Fibroblast of the aortic adventitia (primary cell): Measurements from ENCODE around the gene SV2B. TPM values are rescaled to one million over a fixed set of nuclear protein-coding genes. Genes with fewer than 3 reads are reported as not detected.

ENCODE experiments used
- DNase-seq: peaks from one replicate; pipeline ENCODE4 v3.0.0-alpha.2; 2010; ENCODE audit warnings: low read depth
- H3K4me3 ChIP-seq: 2 replicates; pipeline ENCODE4 v1.5.1; 2011; ENCODE audit warnings: low read depth, mild to moderate bottlenecking, control low read depth, low read length, moderate library complexity
- CTCF ChIP-seq: IDR thresholded peaks from 2 replicates; pipeline ENCODE4 v1.5.1; 2011; ENCODE audit warnings: mild to moderate bottlenecking, low read length, control low read depth, inconsistent platforms; ENCODE audit not compliant: insufficient read depth
- total RNA-seq: library from RNA; depleted of rRNA; stranded (reverse); fragments of >200 nt; gene quantifications from 2 replicates; pipeline ENCODE4 v1.2.3, GENCODE V29; 2012; ENCODE audit warnings: low replicate concordance

SV2B gene
- total RNA-seq, 1 donor: not detected

DNA sequence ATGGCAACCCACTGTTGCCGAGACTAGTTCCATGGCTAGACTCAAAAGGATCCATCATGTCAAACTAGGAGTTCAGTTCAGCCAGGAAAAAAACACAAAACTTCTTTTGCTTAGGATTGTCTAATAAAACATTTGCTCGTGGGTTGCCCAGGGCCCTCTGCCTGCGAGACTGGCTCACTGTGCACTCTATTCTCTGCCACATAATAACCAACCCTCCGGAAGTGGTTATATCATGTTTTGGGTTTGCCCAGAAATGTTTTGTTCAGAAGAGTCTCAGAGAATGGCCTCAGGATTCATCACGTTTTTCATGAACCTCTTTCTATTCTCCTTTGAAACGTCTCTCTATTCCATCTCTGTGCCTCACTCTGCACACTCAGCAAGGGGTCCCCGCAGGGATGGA, 216.1 kb downstream of the SV2B start:
- H3K4me3 ChIP-seq: no peak overlapping the region
- TF ChIP-seq CTCF: no peak
- DNase-seq: no peak

DNA sequence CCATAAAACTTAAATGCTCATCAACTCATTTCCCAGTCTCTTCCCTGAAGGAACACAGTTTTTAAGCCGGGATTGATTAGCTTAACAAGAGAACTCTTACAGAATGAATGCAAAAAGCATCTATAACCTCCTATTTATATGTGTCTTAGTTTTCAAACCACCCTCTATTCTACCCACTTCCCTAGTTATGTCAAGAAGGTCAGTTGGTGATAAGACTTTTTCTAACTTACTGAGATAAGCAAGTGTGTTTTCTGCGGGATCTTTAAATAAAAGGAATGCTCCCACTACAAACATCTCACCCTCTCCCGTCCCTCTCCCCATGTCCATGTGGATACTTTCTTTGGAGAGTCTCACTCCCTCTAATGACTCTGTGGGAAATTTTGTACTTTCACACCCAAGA, 218.5 kb downstream of the SV2B start:
- DNase-seq: no peak
- H3K4me3 ChIP-seq: no peak overlapping the region
- no peak for TF ChIP-seq CTCF

- no peak overlapping the region for H3K4me3 ChIP-seq
Measured at GRCh38 chr15:91318931-91319330, 218.9 kb downstream of the SV2B start.

GRCh38 chr15:91319371-91320059, 219.5 kb downstream of the SV2B start:
- TF ChIP-seq CTCF: no peak

More at GRCh38 chr15:91318931-91319330, 218.9 kb downstream of the SV2B start:
- no peak for TF ChIP-seq CTCF
- no peak for DNase-seq

DNA sequence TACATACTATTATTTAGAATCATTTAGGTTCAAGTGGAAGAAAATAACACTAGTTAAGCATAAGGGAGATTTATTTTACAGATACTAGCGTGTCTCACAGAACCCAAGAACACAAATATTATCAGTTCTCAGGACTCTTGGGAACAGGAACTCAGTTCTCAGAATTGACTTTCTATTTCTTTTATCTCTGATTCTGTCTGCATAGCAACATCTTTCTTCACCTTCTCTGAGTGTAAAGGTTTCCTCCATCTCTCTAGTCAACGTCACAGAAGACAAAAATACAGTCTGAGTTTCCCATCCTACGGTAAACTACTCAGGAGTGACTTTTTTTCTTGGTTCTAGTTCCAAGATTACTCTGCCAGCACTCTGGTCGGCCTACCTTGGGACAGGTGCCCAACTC, 220.0 kb downstream of the SV2B start:
- TF ChIP-seq CTCF: no peak
- DNase-seq: no peak
- no peak overlapping the region for H3K4me3 ChIP-seq

More at GRCh38 chr15:91319371-91320059, 219.5 kb downstream of the SV2B start:
- no peak for DNase-seq
- H3K4me3 ChIP-seq: no peak overlapping the region

- DNase-seq: no peak
- no peak overlapping the region for H3K4me3 ChIP-seq
- no peak for TF ChIP-seq CTCF
Measured at GRCh38 chr15:91329914-91330313, 229.9 kb downstream of the SV2B start.

DNA sequence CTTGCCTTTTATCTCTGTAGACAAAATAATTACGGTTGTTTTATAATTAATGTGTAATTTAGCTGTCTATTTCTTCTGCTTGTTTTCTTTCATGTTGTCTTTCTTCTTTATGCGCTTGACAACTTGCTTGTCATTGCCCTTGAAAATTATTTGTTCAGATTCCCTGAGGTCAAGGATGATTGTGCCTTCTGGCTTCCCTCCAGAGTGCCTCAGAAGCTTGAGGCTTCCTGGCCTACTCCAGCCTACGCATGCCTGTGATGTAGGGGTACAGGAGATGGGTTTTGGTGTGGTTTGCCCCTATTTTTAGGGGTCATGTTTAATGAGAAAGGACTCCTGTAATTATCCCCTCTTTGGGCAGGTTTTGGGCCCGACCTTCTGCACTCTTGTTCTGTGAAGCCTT, 231.5 kb downstream of the SV2B start:
- no peak for DNase-seq
- no peak overlapping the region for H3K4me3 ChIP-seq
- TF ChIP-seq CTCF: no peak
